DND-41 (cell line): Measurements from ENCODE around the gene WDR70.

ENCODE experiments used
- ATAC-seq: fragments of 200-7000 bp; cut with Tn5 transposase; 3 replicates; pipeline ENCODE4 v1.9.1; 2021; ENCODE audit warnings: low read depth; ENCODE audit not compliant: insufficient read depth
- DNase-seq: peaks from one replicate; pipeline ENCODE4 v3.0.0-alpha.2; 2020
- H2AFZ ChIP-seq: 2 replicates; pipeline ENCODE4 v1.6.0; 2012; ENCODE audit warnings: low read depth, low read length
- H3K27ac ChIP-seq: 2 replicates; pipeline ENCODE4 v1.5.1; 2012; ENCODE audit warnings: low read length, inconsistent platforms
- H3K27me3 ChIP-seq: fragments of 200-600 bp; sonication (generic); 2 replicates; pipeline ENCODE4 v1.6.0; 2012; ENCODE audit warnings: low read length, mild to moderate bottlenecking, inconsistent platforms; ENCODE audit not compliant: insufficient read depth, poor library complexity
- H3K36me3 ChIP-seq: 2 replicates; pipeline ENCODE4 v1.5.1; 2012; ENCODE audit warnings: low read length, inconsistent platforms; ENCODE audit not compliant: insufficient read depth
- H3K4me1 ChIP-seq: 2 replicates; pipeline ENCODE4 v1.5.1; 2012; ENCODE audit warnings: mild to moderate bottlenecking, low read length; ENCODE audit not compliant: insufficient read depth
- H3K4me2 ChIP-seq: 2 replicates; pipeline ENCODE4 v1.6.0; 2012; ENCODE audit warnings: mild to moderate bottlenecking, moderate library complexity, low read length, inconsistent platforms; ENCODE audit not compliant: insufficient read depth
- H3K4me3 ChIP-seq, 2 experiments: fragments of 200-600 bp in 1 of 2; shearing (Covaris generic) in 1 of 2; 2 replicates each; pipeline ENCODE4 v1.5.1; 2012 to 2016; ENCODE audit warnings: inconsistent platforms in 2 of 2, low read length in 2 of 2, mild to moderate bottlenecking in 2 of 2, low read depth in 1 of 2, moderate library complexity in 1 of 2
- H3K79me2 ChIP-seq: 2 replicates; pipeline ENCODE4 v1.6.0; 2012; ENCODE audit warnings: low read length, inconsistent platforms; ENCODE audit not compliant: insufficient read depth
- H3K9ac ChIP-seq: 2 replicates; pipeline ENCODE4 v1.6.0; 2012; ENCODE audit warnings: low read depth, mild to moderate bottlenecking, inconsistent platforms, low read length, moderate library complexity
- H3K9me3 ChIP-seq: 2 replicates; pipeline ENCODE4 v1.5.1; 2012; ENCODE audit warnings: low read length, moderate library complexity, mild to moderate bottlenecking, inconsistent platforms; ENCODE audit not compliant: insufficient read depth, severe bottlenecking
- H4K20me1 ChIP-seq: 2 replicates; pipeline ENCODE4 v1.6.0; 2012; ENCODE audit warnings: low read length; ENCODE audit not compliant: insufficient read depth
- CTCF ChIP-seq: IDR thresholded peaks from 2 replicates; pipeline ENCODE4 v1.5.1; 2012; ENCODE audit warnings: borderline replicate concordance, low read length, moderate library complexity, mild to moderate bottlenecking; ENCODE audit not compliant: poor library complexity, severe bottlenecking; ENCODE audit errors: extremely low read depth
- EZH2 ChIP-seq: IDR thresholded peaks from 3 replicates; pipeline ENCODE4 v1.6.1; 2012; ENCODE audit warnings: borderline replicate concordance, low read depth, mild to moderate bottlenecking, moderate library complexity, low read length, inconsistent platforms; ENCODE audit not compliant: severe bottlenecking

WDR70 gene

GRCh38 chr5:37661951-37662350 is 282.8 kb downstream of the WDR70 start:
- no peak overlapping the region for H3K4me2 ChIP-seq
- no peaks in the 10 kb centered on the region for H3K27me3 ChIP-seq
- no peak overlapping the region for H3K4me3 ChIP-seq
- H3K27ac ChIP-seq: no peak overlapping the region
- H4K20me1 ChIP-seq: no peaks in the 10 kb centered on the region
- H3K79me2 ChIP-seq: no peaks in the 10 kb centered on the region
- ATAC-seq (no peak), DNase-seq (no peak)
- no peaks in the 10 kb centered on the region for H3K36me3 ChIP-seq
- H3K9ac ChIP-seq: no peak overlapping the region
- H3K4me1 ChIP-seq: no peaks in the 10 kb centered on the region
- no peaks in the 10 kb centered on the region for H3K9me3 ChIP-seq
- H2AFZ ChIP-seq: no peak overlapping the region
- TF ChIP-seq CTCF: no peak
- TF ChIP-seq EZH2: no peak

- H3K4me3 ChIP-seq: no peak overlapping the region
- no peaks in the 10 kb centered on the region for H3K36me3 ChIP-seq
- no peaks in the 10 kb centered on the region for H4K20me1 ChIP-seq
- ATAC-seq: no peak
- no peaks in the 10 kb centered on the region for H3K79me2 ChIP-seq
- H3K4me1 ChIP-seq: no peaks in the 10 kb centered on the region
- no peaks in the 10 kb centered on the region for H3K9me3 ChIP-seq
- H3K27ac ChIP-seq: no peak overlapping the region
- H2AFZ ChIP-seq: no peak overlapping the region
- no peak for DNase-seq
- H3K9ac ChIP-seq: no peak overlapping the region
- H3K27me3 ChIP-seq: no peaks in the 10 kb centered on the region
- TF ChIP-seq CTCF (no peak), EZH2 (no peak)
- H3K4me2 ChIP-seq: no peak overlapping the region
Measured at GRCh38 chr5:37662362-37662761, 283.2 kb downstream of the WDR70 start.

- no peak for DNase-seq
- no peak for ATAC-seq
Measured at GRCh38 chr5:37662789-37663485, 283.8 kb downstream of the WDR70 start.

More at GRCh38 chr5:37662789-37663485, 283.8 kb downstream of the WDR70 start:
- no peak overlapping the region for H3K4me2 ChIP-seq
- TF ChIP-seq EZH2: no peak
- TF ChIP-seq CTCF: no peak
- no peak overlapping the region for H3K4me3 ChIP-seq
- H3K9ac ChIP-seq: no peak overlapping the region
- H2AFZ ChIP-seq: no peak overlapping the region
- no peaks in the 10 kb centered on the region for H3K9me3 ChIP-seq
- no peaks in the 10 kb centered on the region for H3K79me2 ChIP-seq
- H4K20me1 ChIP-seq: no peaks in the 10 kb centered on the region
- no peaks in the 10 kb centered on the region for H3K27me3 ChIP-seq
- no peak overlapping the region for H3K27ac ChIP-seq
- H3K4me1 ChIP-seq: no peaks in the 10 kb centered on the region
- H3K36me3 ChIP-seq: no peaks in the 10 kb centered on the region
